ENCODE results near the gene ERG. TPM values are rescaled to one million over a fixed set of nuclear protein-coding genes. Genes with fewer than 3 reads are reported as not detected.

The ERG gene
- total and polyA plus RNA-seq, 2 experiments from 2014 or later, result 0.14 to 0.44 TPM

- H3K27me3 Mint-ChIP-seq (ENCODE audit: insufficient read depth, low read depth, poor library complexity), result peaks cover 18% of the 10 kb centered on the region
- H3K27ac Mint-ChIP-seq, result no peak overlapping the region
- Histone ChIP-seq H3K27ac (ENCODE audit: low read depth) (no peak overlapping the region), H3K4me1 (ENCODE audit: insufficient read depth) (peaks cover 12% of the 10 kb centered on the region), H3K27me3 (ENCODE audit: insufficient read depth) (no peaks in the 10 kb centered on the region), H3K4me3 (no peak overlapping the region), H3K9me2 (ENCODE audit: insufficient read depth) (no peaks in the 10 kb centered on the region), H2AFZ (no peak overlapping the region), H3K79me2 (replicated peaks; ENCODE audit: insufficient read depth) (no peaks in the 10 kb centered on the region), H4K20me1 (replicated peaks; ENCODE audit: insufficient read depth) (no peaks in the 10 kb centered on the region), H3K36me3 (ENCODE audit: insufficient read depth) (no peaks in the 10 kb centered on the region), H3F3A (replicated peaks; ENCODE audit: low read depth) (no peaks in the 10 kb centered on the region), H3K4me2 (no peak overlapping the region)
- H3K4me3 Mint-ChIP-seq, result no peak overlapping the region
- H3K36me3 Mint-ChIP-seq (ENCODE audit: low read depth), result no peaks in the 10 kb centered on the region
- H3K4me1 Mint-ChIP-seq, result peaks cover 57% of the 10 kb centered on the region
- ATAC-seq, result no peak
- H3K9me3 Mint-ChIP-seq, result no peaks in the 10 kb centered on the region
- no peak for TF ChIP-seq ZNF331 (CRISPR knock-in tag; IDR thresholded peaks at IDR 0.05; ENCODE audit: low read depth)
- no peak for TF ChIP-seq EZH2 (IDR thresholded peaks at IDR 0.05; ENCODE audit: low read depth, unreplicated experiment)
- no peak for DNase-seq (ENCODE audit: low spot score)
Measured at GRCh38 chr21:38471766-38472165, 26.5 kb downstream of the ERG start.

GRCh38 chr21:38470755-38471154 is 27.5 kb downstream of the ERG start:
- Mint-ChIP-seq H3K27ac (no peak overlapping the region), H3K27me3 (ENCODE audit: insufficient read depth, low read depth, poor library complexity) (peaks cover 18% of the 10 kb centered on the region), H3K4me1 (peaks cover 50% of the 10 kb centered on the region), H3K9me3 (no peaks in the 10 kb centered on the region), H3K36me3 (ENCODE audit: low read depth) (no peaks in the 10 kb centered on the region), H3K4me3 (no peak overlapping the region)
- Histone ChIP-seq H3K36me3 (ENCODE audit: insufficient read depth) (no peaks in the 10 kb centered on the region), H3K4me2 (no peak overlapping the region), H3K27me3 (ENCODE audit: insufficient read depth) (no peaks in the 10 kb centered on the region), H3K79me2 (replicated peaks; ENCODE audit: insufficient read depth) (no peaks in the 10 kb centered on the region), H4K20me1 (replicated peaks; ENCODE audit: insufficient read depth) (no peaks in the 10 kb centered on the region), H3K4me3 (no peak overlapping the region), H3K9me2 (ENCODE audit: insufficient read depth) (no peaks in the 10 kb centered on the region), H2AFZ (no peak overlapping the region), H3F3A (replicated peaks; ENCODE audit: low read depth) (no peaks in the 10 kb centered on the region), H3K27ac (ENCODE audit: low read depth) (no peak overlapping the region), H3K4me1 (ENCODE audit: insufficient read depth) (peaks cover 12% of the 10 kb centered on the region)
- no peak for DNase-seq (ENCODE audit: low spot score)
- TF ChIP-seq CREB1 (CRISPR knock-in tag; IDR thresholded peaks at IDR 0.05; ENCODE audit: low read depth), result no peak
- ATAC-seq, result no peak

- peaks cover 12% of the 10 kb centered on the region for H3K27me3 Mint-ChIP-seq (ENCODE audit: insufficient read depth, low read depth, poor library complexity)
- no peaks in the 10 kb centered on the region for H3F3A ChIP-seq (replicated peaks; ENCODE audit: low read depth)
- no peak overlapping the region for H3K4me2 ChIP-seq
- H3K4me1 Mint-ChIP-seq, result peaks cover 41% of the 10 kb centered on the region
- no peak overlapping the region for H3K27ac Mint-ChIP-seq
- no peaks in the 10 kb centered on the region for H3K36me3 ChIP-seq (ENCODE audit: insufficient read depth)
- no peak overlapping the region for H3K4me3 ChIP-seq
- no peaks in the 10 kb centered on the region for H3K9me3 Mint-ChIP-seq
- no peak overlapping the region for H3K27ac ChIP-seq (ENCODE audit: low read depth)
- H3K36me3 Mint-ChIP-seq (ENCODE audit: low read depth), result no peaks in the 10 kb centered on the region
- ATAC-seq, result no peak
- no peaks in the 10 kb centered on the region for H3K79me2 ChIP-seq (replicated peaks; ENCODE audit: insufficient read depth)
- no peaks in the 10 kb centered on the region for H3K27me3 ChIP-seq (ENCODE audit: insufficient read depth)
- no peak for DNase-seq (ENCODE audit: low spot score)
- no peaks in the 10 kb centered on the region for H4K20me1 ChIP-seq (replicated peaks; ENCODE audit: insufficient read depth)
- no peak overlapping the region for H3K4me3 Mint-ChIP-seq
- peaks cover 12% of the 10 kb centered on the region for H3K4me1 ChIP-seq (ENCODE audit: insufficient read depth)
- no peak overlapping the region for H2AFZ ChIP-seq
- 0 out of 2 replicates have a peak, but pooled peaks cover 3% of the 10 kb centered on the region for H3K9me2 ChIP-seq (ENCODE audit: insufficient read depth)
- no peak for TF ChIP-seq EZH2phosphoT487 (IDR thresholded peaks at IDR 0.05; ENCODE audit: unreplicated experiment)
Measured at GRCh38 chr21:38469642-38470041, 28.6 kb downstream of the ERG start.

- peaks cover 8% of the 10 kb centered on the region for H3K4me1 ChIP-seq (ENCODE audit: insufficient read depth)
- H3K4me2 ChIP-seq, result no peak overlapping the region
- no peak overlapping the region for H3K27ac ChIP-seq (ENCODE audit: low read depth)
- 0 out of 2 replicates have a peak, but pooled peaks cover 3% of the 10 kb centered on the region for H3K9me2 ChIP-seq (ENCODE audit: insufficient read depth)
- H3K4me3 ChIP-seq, result no peak overlapping the region
- H2AFZ ChIP-seq, result no peak overlapping the region
- H3K36me3 ChIP-seq (ENCODE audit: insufficient read depth), result no peaks in the 10 kb centered on the region
- no peak overlapping the region for H3K4me3 Mint-ChIP-seq
- no peaks in the 10 kb centered on the region for H3K27me3 ChIP-seq (ENCODE audit: insufficient read depth)
- no peaks in the 10 kb centered on the region for H4K20me1 ChIP-seq (replicated peaks; ENCODE audit: insufficient read depth)
- H3K27ac Mint-ChIP-seq, result no peak overlapping the region
- H3K9me3 Mint-ChIP-seq, result no peaks in the 10 kb centered on the region
- no peak for ATAC-seq
- no peak for DNase-seq (ENCODE audit: low spot score)
- H3K4me1 Mint-ChIP-seq, result peaks cover 34% of the 10 kb centered on the region
- H3K79me2 ChIP-seq (replicated peaks; ENCODE audit: insufficient read depth), result no peaks in the 10 kb centered on the region
- no peaks in the 10 kb centered on the region for H3F3A ChIP-seq (replicated peaks; ENCODE audit: low read depth)
- peaks cover 12% of the 10 kb centered on the region for H3K27me3 Mint-ChIP-seq (ENCODE audit: insufficient read depth, low read depth, poor library complexity)
- no peaks in the 10 kb centered on the region for H3K36me3 Mint-ChIP-seq (ENCODE audit: low read depth)
- TF ChIP-seq EZH2 (IDR thresholded peaks at IDR 0.05; ENCODE audit: low read depth, unreplicated experiment) (no peak), CTCF (conservative IDR thresholded peaks at IDR 0.05; ENCODE audit: low read depth in 2 of 2) (no peak), STAT1 (IDR thresholded peaks at IDR 0.05; ENCODE audit: unreplicated experiment) (no peak), ZNF114 (CRISPR knock-in tag; IDR thresholded peaks at IDR 0.05) (no peak), POLR2AphosphoS5 (IDR thresholded peaks at IDR 0.05; ENCODE audit: low read depth) (no peak), NANOG (IDR thresholded peaks at IDR 0.05; ENCODE audit: borderline replicate concordance) (no peak)
Measured at GRCh38 chr21:38468989-38469388, 29.3 kb downstream of the ERG start.
